T-helper 2 cell treated with Interferon-gamma antibody and Interleukin-4, amounts not matched to agents 100 ng/mL and 5 ng/mL, for 36 hours (primary cell): ENCODE data around the gene KIN. TPM values are rescaled to one million over a fixed set of nuclear protein-coding genes. Genes with fewer than 3 reads are reported as not detected.

Experiments
- total RNA-seq: library from RNA; stranded (reverse); gene quantifications from 2 replicates; pipeline ENCODE4 v1.2.3, GENCODE V29; 2022

Gene KIN
- total RNA-seq, 1 donor from 2014 or later: 15.3 TPM

Other genes with a start within 250 kb of the KIN start
- gene ITIH5, start 121.0 kb downstream of the KIN start, total RNA-seq: not detected in 2 replicates
- gene ITIH2, start 84.7 kb downstream of the KIN start, total RNA-seq: not detected in 2 replicates
- gene ATP5F1C, start 184 bp upstream of the KIN start, total RNA-seq: 301 and 317 TPM in 2 replicates
- 15.0 and 15.3 TPM in 2 replicates for gene TAF3, start 30.5 kb upstream of the KIN start, total RNA-seq